SJSA1 (cell line): ENCODE data around the gene PCP4. TPM values are rescaled to one million over a fixed set of nuclear protein-coding genes. Genes with fewer than 3 reads are reported as not detected.

ENCODE experiments used
- DNase-seq, 2 experiments: peaks; one replicate each; pipeline ENCODE4 v3.0.0-alpha.2; 2015 to 2020; ENCODE audit warnings: low spot score in 2 of 2, low read depth in 1 of 2
- H3K27ac ChIP-seq: fragments of 250-450 bp; sonication (Bioruptor Pico); 2 replicates; pipeline ENCODE4 v1.5.1; 2020; ENCODE audit warnings: mild to moderate bottlenecking, moderate library complexity
- H3K27me3 ChIP-seq: fragments of 250-450 bp; sonication (Bioruptor Pico); replicated peaks from 2 replicates; pipeline ENCODE4 v1.5.1; 2020; ENCODE audit warnings: mild to moderate bottlenecking, moderate library complexity
- H3K36me3 ChIP-seq: fragments of 250-450 bp; sonication (Bioruptor Pico); 2 replicates; pipeline ENCODE4 v1.5.1; 2020; ENCODE audit warnings: mild to moderate bottlenecking
- H3K4me1 ChIP-seq: fragments of 250-450 bp; sonication (Bioruptor Pico); replicated peaks from 2 replicates; pipeline ENCODE4 v1.6.1; 2021; ENCODE audit warnings: mild to moderate bottlenecking
- H3K4me3 ChIP-seq: fragments of 250-450 bp; sonication (Bioruptor Pico); 2 replicates; pipeline ENCODE4 v1.5.1; 2020; ENCODE audit warnings: mild to moderate bottlenecking
- H3K9me3 ChIP-seq: fragments of 250-450 bp; sonication (Bioruptor Pico); replicated peaks from 2 replicates; pipeline ENCODE4 v1.5.1; 2020; ENCODE audit warnings: mild to moderate bottlenecking
- total RNA-seq: library from RNA; depleted of rRNA; stranded (reverse); fragments of >200 nt; shearing (Covaris generic); gene quantifications from 2 replicates; pipeline ENCODE4 v1.2.3, GENCODE V29; 2014

The PCP4 gene
- total RNA-seq, 1 experiment from 2014 or later, result not detected

DNA sequence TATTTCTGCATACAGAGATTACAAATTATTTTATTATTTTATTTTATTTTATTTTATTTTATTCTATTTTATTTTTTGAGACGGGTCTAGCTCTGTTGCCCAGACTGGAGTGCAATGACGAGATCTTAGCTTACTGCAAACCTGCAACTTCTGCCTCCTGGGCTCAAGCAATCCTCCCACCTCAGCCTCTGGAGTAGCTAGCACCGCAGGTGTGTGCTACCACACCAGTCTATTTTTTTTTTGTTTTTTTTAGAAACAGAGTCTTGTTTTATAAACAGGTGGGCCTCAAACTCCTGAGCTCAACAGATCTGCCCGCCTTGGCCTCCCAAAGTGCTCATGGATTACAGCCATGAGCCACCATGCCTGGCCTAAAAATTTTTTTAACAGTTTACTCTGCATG, 88.1 kb downstream of the PCP4 start:
- H3K36me3 ChIP-seq, result no peaks in the 10 kb centered on the region
- H3K27me3 ChIP-seq, result no peaks in the 10 kb centered on the region
- H3K4me1 ChIP-seq, result no peaks in the 10 kb centered on the region
- H3K27ac ChIP-seq, result no peak overlapping the region
- no peak for DNase-seq
- H3K4me3 ChIP-seq, result no peak overlapping the region
- peaks cover 3% of the 10 kb centered on the region; the same call in 1 of the 2 replicates for H3K9me3 ChIP-seq

DNA sequence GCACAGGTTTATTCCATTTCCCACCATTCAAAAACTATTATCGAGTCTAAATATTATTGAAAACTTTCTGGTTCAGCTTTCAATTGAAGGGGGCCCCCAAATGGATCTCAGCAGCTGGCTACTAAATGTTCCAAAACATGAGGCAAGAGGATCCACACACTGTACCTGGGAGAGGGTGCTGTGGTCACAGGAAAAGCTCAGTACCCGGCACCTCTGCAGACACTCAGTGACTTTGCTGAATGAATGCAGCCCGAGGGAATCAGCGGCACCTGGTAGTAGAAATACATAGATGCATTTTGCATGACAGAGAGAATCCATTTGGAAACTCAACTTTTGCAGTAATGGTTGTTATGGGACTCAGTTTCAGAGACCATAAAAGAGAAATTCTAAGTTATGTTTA, 89.3 kb downstream of the PCP4 start:
- Histone ChIP-seq H3K27ac (no peak overlapping the region), H3K27me3 (no peaks in the 10 kb centered on the region), H3K36me3 (no peaks in the 10 kb centered on the region), H3K9me3 (peaks cover 3% of the 10 kb centered on the region; the same call in 1 of the 2 replicates), H3K4me1 (no peaks in the 10 kb centered on the region), H3K4me3 (no peak overlapping the region)
- no peak for DNase-seq

DNA sequence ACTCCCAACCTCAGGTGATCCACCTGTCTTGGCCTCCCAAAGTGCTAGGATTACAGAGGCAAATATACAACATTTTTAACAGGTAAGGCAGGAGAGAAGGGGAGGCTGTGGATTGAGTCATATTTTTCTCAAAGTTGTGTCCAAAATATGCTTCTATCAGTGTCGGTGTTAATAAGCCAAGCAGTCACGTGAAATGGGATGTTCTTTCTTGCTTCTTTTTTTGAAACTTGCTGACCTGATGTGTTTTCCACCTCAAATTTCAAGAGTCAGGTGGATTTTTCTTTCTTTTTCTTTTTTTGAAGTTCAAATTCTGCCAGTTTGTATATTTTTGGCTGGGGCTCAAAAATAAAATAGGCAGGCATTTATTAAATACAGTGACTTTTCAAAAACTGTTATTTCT, 91.5 kb downstream of the PCP4 start:
- no peaks in the 10 kb centered on the region for H3K36me3 ChIP-seq
- no peak overlapping the region for H3K27ac ChIP-seq

DNA sequence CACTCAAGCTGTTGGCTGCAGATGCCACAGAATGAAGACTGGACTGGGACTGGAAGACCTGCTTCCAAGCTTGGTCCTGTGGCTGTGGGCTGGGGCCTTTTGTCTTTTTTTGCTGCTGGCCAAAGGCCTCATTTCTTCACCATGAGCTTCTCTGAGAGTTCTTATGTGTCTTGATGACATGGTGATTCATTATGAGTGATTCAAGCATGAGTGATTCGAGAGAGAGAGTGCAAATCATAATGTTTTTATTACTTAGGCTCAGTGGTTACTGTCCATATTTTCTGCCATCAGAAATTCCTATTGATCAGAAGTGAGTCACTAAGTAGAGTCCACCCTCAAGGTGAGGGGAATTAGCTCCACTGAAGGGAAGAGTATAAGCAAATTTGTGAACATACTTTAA, 94.0 kb downstream of the PCP4 start:
- H3K27ac ChIP-seq, result no peak overlapping the region
- H3K4me3 ChIP-seq, result no peak overlapping the region
- no peak for DNase-seq
- no peaks in the 10 kb centered on the region for H3K4me1 ChIP-seq
- no peaks in the 10 kb centered on the region for H3K27me3 ChIP-seq
- no peaks in the 10 kb centered on the region for H3K36me3 ChIP-seq
- peaks cover 3% of the 10 kb centered on the region; the same call in 1 of the 2 replicates for H3K9me3 ChIP-seq

More for the DNA sequence above, 91.5 kb downstream of the PCP4 start:
- DNase-seq, result no peak
- Histone ChIP-seq H3K4me3 (no peak overlapping the region), H3K27me3 (no peaks in the 10 kb centered on the region), H3K9me3 (peaks cover 3% of the 10 kb centered on the region; the same call in 1 of the 2 replicates), H3K4me1 (no peaks in the 10 kb centered on the region)

DNA sequence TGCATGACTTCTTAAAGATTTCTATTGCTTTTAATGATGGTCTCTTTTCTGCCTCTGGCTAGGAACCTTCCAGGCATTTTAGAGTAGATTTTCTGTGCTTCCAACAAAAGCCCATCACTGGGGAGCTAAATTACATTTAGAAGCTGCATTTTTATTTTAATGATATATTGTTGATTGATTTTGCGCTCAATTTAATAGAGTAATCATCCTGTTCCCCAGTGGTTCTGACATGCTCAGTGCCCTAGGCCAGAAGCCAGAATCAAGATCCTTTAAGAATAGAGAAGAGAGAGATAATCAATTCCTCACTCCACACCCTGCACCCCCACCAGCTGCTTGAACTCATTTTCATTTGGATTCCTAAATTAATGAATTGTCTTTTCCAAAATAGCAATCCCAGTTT, 97.8 kb downstream of the PCP4 start:
- Histone ChIP-seq H3K9me3 (no peaks in the 10 kb centered on the region; the same call in 1 of the 2 replicates), H3K36me3 (no peaks in the 10 kb centered on the region), H3K4me3 (no peak overlapping the region), H3K27me3 (no peaks in the 10 kb centered on the region), H3K4me1 (no peaks in the 10 kb centered on the region), H3K27ac (no peak overlapping the region)
- DNase-seq, result no peak

DNA sequence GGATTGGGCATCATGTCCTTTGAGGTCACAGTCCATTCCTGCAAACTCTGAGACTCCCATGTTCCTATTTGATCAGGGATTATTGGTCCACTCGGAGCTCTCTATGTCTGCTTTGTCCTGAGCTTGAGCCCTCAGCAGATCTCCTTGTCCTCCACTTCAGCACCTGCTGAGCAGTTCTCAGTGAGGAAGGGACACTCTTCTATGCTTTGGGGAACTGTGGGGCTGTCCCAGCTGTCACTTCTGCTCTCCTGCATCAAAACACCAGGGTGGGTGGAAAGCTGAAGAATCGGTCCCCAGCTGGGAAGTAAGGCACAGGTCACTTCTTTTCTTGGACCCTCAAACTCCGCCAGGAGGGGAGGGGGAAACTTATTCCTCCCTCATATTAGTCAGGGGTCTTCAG, 99.5 kb downstream of the PCP4 start:
- Histone ChIP-seq H3K4me1 (no peaks in the 10 kb centered on the region), H3K27ac (no peak overlapping the region), H3K36me3 (no peaks in the 10 kb centered on the region), H3K9me3 (no peaks in the 10 kb centered on the region), H3K27me3 (no peaks in the 10 kb centered on the region), H3K4me3 (no peak overlapping the region)
- DNase-seq, result no peak

GRCh38 chr21:39968010-39968409, 100.8 kb downstream of the PCP4 start:
- Histone ChIP-seq H3K4me1 (no peaks in the 10 kb centered on the region), H3K4me3 (no peak overlapping the region), H3K27me3 (no peaks in the 10 kb centered on the region), H3K9me3 (no peaks in the 10 kb centered on the region), H3K36me3 (no peaks in the 10 kb centered on the region), H3K27ac (no peak overlapping the region)
- no peak for DNase-seq

GRCh38 chr21:39969691-39970364, 102.6 kb downstream of the PCP4 start:
- Histone ChIP-seq H3K36me3 (no peaks in the 10 kb centered on the region), H3K27ac (no peak overlapping the region), H3K9me3 (no peaks in the 10 kb centered on the region), H3K4me3 (no peak overlapping the region), H3K4me1 (no peaks in the 10 kb centered on the region), H3K27me3 (no peaks in the 10 kb centered on the region)
- DNase-seq, result no peak

- Histone ChIP-seq H3K4me1 (no peaks in the 10 kb centered on the region), H3K36me3 (no peaks in the 10 kb centered on the region), H3K27ac (no peak overlapping the region), H3K4me3 (no peak overlapping the region), H3K9me3 (no peaks in the 10 kb centered on the region), H3K27me3 (no peaks in the 10 kb centered on the region)
- DNase-seq, result no peak
These were observed 104.7 kb downstream of the PCP4 start for GRCh38 chr21:39971956-39972355.

DNA sequence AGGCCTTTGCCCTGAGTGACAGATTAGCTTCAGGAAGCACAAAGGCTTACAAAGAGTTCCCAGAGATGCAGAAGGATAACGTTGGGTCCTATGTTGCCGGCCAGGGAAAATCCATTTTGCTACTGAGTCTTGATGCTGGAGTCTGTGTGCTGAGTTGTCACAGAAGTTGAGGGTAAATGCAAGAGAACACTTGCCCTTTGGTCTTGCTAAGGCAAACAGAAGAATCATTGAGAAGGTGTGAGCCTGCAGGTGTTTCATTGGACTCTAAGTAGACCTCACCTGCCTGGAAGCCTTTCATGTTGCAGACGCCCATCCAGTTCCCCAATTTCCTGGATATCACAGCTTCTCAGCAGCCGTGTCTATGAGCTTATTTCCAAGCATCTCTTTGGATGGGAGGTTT, 105.2 kb downstream of the PCP4 start:
- H3K27me3 ChIP-seq, result no peaks in the 10 kb centered on the region

GRCh38 chr21:39972976-39973770, 105.9 kb downstream of the PCP4 start:
- H3K9me3 ChIP-seq, result no peaks in the 10 kb centered on the region
- no peak overlapping the region for H3K4me3 ChIP-seq
- DNase-seq, result no peak
- H3K36me3 ChIP-seq, result no peaks in the 10 kb centered on the region
- H3K27me3 ChIP-seq, result no peaks in the 10 kb centered on the region
- no peak overlapping the region for H3K27ac ChIP-seq
- no peaks in the 10 kb centered on the region for H3K4me1 ChIP-seq

More for the DNA sequence above, 105.2 kb downstream of the PCP4 start:
- Histone ChIP-seq H3K9me3 (no peaks in the 10 kb centered on the region), H3K4me3 (no peak overlapping the region), H3K27ac (no peak overlapping the region), H3K4me1 (no peaks in the 10 kb centered on the region), H3K36me3 (no peaks in the 10 kb centered on the region)
- DNase-seq, result no peak

DNA sequence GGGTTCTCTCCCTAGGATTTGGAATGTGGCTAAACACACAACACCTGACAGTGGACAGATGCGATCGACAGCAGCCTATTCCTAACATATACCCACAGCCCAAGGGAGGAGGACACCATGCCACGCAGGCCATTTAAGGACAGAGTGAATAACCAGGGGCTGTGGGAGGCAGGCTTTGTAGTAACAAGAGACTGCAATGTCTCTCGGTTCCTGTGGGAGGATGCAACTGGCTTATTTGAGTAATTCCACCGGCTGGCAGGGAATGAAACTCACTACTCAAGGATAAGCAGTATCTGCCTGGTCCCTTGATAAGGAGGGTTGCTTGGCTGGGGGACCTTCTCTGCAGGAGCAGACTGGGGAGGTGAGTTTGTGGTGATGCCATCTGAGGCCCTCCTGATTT, 109.6 kb downstream of the PCP4 start:
- Histone ChIP-seq H3K36me3 (no peaks in the 10 kb centered on the region), H3K4me3 (no peak overlapping the region), H3K9me3 (no peaks in the 10 kb centered on the region), H3K27ac (no peak overlapping the region), H3K27me3 (no peaks in the 10 kb centered on the region), H3K4me1 (no peaks in the 10 kb centered on the region)
- DNase-seq, result no peak
